KG1 (cell line): ENCODE data around the gene PLG.
"Not testable (repeated sequence)": the region's sequence is repeated elsewhere in the genome, so short reads cannot be mapped to it uniquely, and the experiment has no call there.

Experiments used
- DNase-seq: peaks from one replicate; lab custom pipeline; 2025; lab: John Stamatoyannopoulos, UW

PLG gene

DNA sequence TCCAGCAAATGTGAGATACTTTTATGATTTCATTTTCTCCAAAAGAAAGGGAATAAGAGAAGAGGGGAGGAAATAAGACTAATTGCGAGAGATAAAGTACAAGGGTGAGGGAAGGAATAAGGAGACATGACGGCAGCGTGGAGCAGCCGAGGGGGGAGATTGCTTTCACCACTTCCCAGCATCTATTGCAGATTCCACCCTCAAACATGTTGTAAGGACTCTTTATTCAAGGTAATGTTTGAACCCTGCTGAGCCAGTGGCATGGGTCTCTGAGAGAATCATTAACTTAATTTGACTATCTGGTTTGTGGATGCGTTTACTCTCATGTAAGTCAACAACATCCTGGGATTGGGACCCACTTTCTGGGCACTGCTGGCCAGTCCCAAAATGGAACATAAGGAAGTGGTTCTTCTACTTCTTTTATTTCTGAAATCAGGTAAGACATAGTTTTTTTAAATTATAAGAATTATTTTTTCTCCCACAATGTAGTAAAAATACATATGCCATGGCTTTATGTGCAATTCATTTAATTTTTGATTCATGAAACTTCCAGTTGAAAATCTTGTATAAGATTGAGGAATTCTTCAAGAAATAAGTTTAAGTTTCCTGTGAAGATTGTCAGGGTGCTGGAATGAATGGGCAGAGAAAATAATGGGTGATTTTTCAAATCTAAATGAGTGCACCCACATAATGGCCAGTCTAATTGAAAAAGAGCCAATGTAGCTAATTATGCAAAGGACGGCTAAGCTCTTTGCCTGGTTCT is at the start of gene PLG:
TSS of gene PLG (plus strand) at position 327 of the 763 bp plus-strand sequence. CDS start at position 388, 61 bp downstream.
- not testable (repeated sequence) for DNase-seq

- no peak for DNase-seq
These were observed 42.5 kb upstream of the PLG start for GRCh38 chr6:160659562-160659961.

GRCh38 chr6:160661216-160661615 is 40.8 kb upstream of the PLG start:
- no peak for DNase-seq

DNA sequence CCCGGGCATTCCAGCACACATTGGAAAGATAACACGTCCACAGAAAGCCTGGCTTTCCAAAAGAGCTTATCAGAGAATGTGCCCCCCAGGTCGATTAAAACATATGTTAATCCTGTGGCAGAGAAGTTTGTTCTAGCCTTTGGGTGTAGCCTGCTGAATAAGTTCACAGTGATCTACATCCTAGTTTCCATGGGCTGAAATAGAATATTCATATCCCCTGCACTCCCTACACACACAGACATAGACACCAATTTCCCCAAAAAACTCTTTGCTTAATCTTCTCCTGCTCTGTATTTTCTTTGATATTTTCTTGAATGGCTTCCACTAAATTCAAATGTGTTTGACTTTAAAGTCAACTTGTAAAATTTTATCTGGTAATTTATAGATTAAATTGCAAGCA is 39.6 kb upstream of the PLG start:
- DNase-seq, result no peak

DNA sequence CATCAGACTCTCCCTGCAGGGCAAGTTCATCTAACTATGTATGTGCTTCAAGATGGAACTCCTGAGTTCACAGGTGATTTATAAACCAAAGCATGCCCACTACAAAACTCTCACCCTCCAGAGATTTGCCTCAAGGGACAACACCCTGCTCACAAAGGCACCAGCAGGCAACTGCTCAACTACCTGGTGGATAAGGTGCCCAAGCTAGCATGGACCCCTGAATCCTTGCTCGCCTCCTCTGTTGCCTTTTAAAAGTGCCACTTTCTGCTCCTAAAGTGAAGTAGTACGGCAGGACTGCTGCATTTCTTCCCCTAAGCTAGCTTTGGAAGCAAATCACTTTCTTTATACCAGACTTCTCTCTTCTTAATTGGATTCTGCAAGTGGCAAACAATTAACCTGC is 39.2 kb upstream of the PLG start:
- DNase-seq, result no peak

DNA sequence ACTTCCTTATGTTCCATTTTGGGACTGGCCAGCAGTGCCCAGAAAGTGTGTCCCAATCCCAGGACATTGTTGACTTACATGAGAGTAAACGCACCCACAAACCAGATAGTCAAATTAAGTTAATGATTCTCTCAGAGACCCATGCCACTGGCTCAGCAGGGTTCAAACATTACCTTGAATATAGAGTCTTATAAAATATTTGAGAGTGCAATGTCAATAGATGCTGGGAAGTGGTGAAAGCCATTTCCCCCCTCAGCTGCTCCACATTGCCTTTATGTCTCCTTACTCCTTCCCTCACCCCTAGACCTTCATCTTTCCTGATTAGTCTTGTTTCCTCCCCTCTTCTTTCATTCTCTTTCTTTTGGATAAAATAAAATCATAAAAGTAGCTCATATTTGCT is 37.8 kb upstream of the PLG start, which contains the start of gene LPA:
TSS of gene LPA (minus strand) at position 78 of the 400 bp plus-strand sequence. CDS start at position 17, 61 bp downstream.
- DNase-seq, result not testable (repeated sequence)

DNA sequence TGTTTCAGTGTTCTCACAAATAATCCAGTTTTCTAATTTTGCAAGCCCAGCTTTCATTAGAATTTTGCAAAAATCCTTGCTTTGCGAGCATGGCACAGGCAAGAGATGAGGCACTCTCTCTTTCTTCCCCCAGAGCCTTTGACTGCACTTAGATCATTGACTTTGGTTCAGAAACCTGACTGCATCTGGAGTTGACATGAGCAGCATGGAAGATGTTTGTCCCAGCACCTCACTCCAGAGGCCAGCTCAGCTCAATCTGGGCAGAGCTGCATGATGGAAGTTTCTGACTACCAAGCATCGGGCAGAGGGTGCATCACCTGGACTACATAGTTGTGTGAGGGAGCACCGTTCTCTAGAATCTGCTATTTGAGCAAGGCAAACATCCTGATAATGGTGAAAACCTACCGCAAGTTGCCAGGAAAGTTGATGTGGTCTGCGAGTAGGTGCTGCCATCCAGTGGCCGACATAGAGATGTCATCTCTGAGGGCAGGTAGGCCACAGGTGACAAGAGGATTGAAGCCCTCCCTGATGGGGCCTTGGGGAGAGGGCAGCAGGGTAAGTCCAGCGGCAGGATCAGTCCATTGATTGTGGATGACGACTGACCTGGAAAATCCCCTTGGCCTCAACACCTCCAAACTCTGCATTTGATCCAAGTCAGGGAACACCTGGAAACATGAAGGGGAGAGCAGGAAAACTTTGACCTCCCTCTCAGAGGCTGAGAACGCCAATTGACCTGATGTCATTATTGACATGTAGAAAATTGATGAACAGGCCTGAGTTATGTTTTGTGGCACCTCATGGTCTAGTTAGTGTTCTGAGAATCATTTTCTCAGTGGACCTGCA is 34.2 kb upstream of the PLG start:
- peak; percentile 3 for DNase-seq

GRCh38 chr6:160668589-160668988 is 33.5 kb upstream of the PLG start:
- DNase-seq, result no peak

DNA sequence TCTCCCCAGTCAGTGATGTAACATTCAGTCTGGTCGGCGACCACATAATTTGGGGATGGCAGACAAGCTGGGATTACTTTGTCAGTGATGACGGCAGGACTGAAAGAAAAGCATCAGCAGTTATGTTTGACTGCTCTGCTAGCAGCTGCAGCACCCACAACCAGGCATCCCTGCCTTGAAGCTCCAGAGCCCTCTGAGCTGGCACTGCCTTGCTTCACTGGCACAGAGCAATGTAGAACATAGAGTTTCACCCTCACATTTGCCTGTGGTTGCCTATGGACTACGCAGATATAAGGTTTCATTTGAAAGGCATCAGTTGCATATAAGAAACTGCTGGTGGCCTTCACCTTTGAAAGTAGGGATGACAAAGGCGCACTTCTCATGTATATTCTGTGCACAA is 25.6 kb upstream of the PLG start:
- DNase-seq, result not testable (repeated sequence)

- no peak for DNase-seq
These were observed 23.8 kb upstream of the PLG start for GRCh38 chr6:160678230-160678629.

- no peak for DNase-seq
These were observed 23.2 kb upstream of the PLG start for GRCh38 chr6:160678744-160679401.

- no peak for DNase-seq
These were observed 22.7 kb upstream of the PLG start for GRCh38 chr6:160679402-160679769.

DNA sequence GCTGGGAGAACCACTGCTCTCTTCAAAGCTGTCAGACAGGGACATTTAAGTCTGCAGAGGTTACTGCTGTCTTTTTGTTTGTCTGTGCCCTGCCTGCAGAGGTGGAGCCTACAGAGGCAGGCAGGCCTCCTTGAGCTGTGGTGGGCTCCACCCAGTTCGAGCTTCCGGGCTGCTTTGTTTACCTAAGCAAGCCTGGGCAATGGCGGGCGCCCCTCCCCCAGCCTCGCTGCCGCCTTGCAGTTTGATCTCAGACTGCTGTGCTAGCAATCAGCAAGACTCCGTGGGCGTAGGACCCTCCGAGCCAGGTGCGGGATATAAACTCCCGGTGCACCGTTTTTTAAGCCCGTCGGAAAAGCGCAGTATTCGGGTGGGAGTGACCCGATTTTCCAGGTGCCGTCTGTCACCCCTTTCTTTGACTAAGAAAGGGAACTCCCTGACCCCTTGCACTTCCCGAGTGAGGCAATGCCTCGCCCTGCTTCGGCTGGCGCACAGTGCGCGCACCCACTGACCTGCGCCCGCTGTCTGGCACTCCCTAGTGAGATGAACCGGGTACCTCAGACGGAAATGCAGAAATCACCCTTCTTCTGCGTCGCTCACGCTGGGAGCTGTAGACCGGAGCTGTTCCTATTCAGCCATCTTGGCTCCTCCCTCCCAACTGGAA is 16.8 kb upstream of the PLG start:
- DNase-seq, result not testable (repeated sequence)

- DNase-seq, result no peak
These were observed 16.1 kb upstream of the PLG start for GRCh38 chr6:160685762-160686450.

GRCh38 chr6:160690458-160690857 is 11.6 kb upstream of the PLG start:
- no peak for DNase-seq

DNA sequence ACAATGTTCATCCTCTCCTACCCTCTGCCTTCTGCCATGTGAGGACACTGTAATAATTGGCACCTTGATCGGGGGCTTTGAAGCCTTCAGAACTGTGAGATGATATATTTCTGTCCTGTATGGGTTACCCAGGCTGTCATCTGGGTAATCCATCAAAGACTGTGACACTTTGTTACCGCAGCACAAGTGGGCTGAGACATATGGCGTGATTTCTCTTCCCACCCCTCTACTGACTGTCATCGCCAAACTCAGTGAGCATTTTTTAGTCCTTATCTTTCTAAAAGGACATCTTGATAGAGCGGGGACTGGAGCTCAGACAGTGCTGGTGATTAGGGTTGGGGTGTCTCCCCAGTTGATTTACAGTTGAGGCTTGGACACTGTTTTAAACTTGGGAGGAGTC is 10.4 kb upstream of the PLG start:
- no peak for DNase-seq

- DNase-seq, result no peak
These were observed 9.6 kb upstream of the PLG start for GRCh38 chr6:160692369-160692959.

GRCh38 chr6:160695025-160695424 is 7.0 kb upstream of the PLG start:
- not testable (repeated sequence) for DNase-seq

GRCh38 chr6:160695622-160696021 is 6.4 kb upstream of the PLG start:
- DNase-seq, result not testable (repeated sequence)

- DNase-seq, result not testable (repeated sequence)
These were observed 5.2 kb upstream of the PLG start for GRCh38 chr6:160696884-160697283.

- no peak for DNase-seq
These were observed 4.2 kb upstream of the PLG start for GRCh38 chr6:160697826-160698225.
